Right cardiac atrium (tissue), 5 donors: ENCODE measurements around the gene CATSPER3. TPM values are rescaled to one million over a fixed set of nuclear protein-coding genes. Genes with fewer than 3 reads are reported as not detected.

Source experiments
- ATAC-seq, 2 donors: fragments of 200-7000 bp; cut with Tn5 transposase; one replicate each; pipeline versions ENCODE4 v1.8.0 to v1.9.1; 2020; ENCODE audit warnings: moderate library complexity in 2 of 2, mild to moderate bottlenecking in 1 of 2
- DNase-seq, 3 donors: peaks; one replicate each; pipeline ENCODE4 v3.0.0-alpha.2; 2020
- H3K27ac ChIP-seq: one replicate; pipeline ENCODE4 v1.5.1; 2013; ENCODE audit warnings: mild to moderate bottlenecking, low read length, control low read depth, moderate library complexity
- H3K27me3 ChIP-seq: one replicate; pipeline ENCODE4 v1.6.1; 2013; ENCODE audit not compliant: control insufficient read depth, insufficient read depth
- H3K4me1 ChIP-seq: one replicate; pipeline ENCODE4 v1.6.1; 2013; ENCODE audit warnings: low read length; ENCODE audit not compliant: control insufficient read depth, insufficient read depth
- H3K4me3 ChIP-seq: one replicate; pipeline ENCODE4 v1.5.1; 2013; ENCODE audit warnings: low read length, control low read depth
- H3K9me3 ChIP-seq: one replicate; pipeline ENCODE4 v1.6.1; 2013; ENCODE audit warnings: low read length; ENCODE audit not compliant: control insufficient read depth
- WGBS: extraction: QIAGEN DNeasy Blood & Tissue Kit; methylation state at CpG from one replicate; pipeline ENCODE4 v1.1.7; 2013; 5-methylcytosine and 5-hydroxymethylcytosine counted together
- intact Hi-C, 4 donors: fragments of 100-400 bp; cut with DNase I; formaldehyde crosslinking; loops; one replicate each; pipeline versions ENCODE4 v1.11.0 to v1.14.0; 2022 to 2023
- polyA plus RNA-seq: library from polyadenylated mRNA; stranded (reverse); fragments of 200-250 nt; gene quantifications from one replicate; pipeline ENCODE4 v1.2.3, GENCODE V29; 2013
- total RNA-seq, 4 donors: library from RNA; stranded (reverse); fragmentation: NEBNext Ultra II Directional; extraction: Animal tissue kit (Norgen Biotek cat#: 25700); gene quantifications; one replicate each; pipeline ENCODE4 v1.2.1, GENCODE V29; 2021
- donor health status: healthy with polysubstance abuse.
- donor health status: DM: no; HTN: yes; CAD: no.
- donor health status: DM: no; HTN: no; CAD: no.
- donor health status: DM: no; HTN: yes; CAD: no; lungs with severe emphysema.
- donor health status: DM: yes; HTN: yes; CAD: no.

The CATSPER3 gene
- total and polyA plus RNA-seq, 5 donors = 0.25 to 0.59 (median 0.54) TPM

DNA sequence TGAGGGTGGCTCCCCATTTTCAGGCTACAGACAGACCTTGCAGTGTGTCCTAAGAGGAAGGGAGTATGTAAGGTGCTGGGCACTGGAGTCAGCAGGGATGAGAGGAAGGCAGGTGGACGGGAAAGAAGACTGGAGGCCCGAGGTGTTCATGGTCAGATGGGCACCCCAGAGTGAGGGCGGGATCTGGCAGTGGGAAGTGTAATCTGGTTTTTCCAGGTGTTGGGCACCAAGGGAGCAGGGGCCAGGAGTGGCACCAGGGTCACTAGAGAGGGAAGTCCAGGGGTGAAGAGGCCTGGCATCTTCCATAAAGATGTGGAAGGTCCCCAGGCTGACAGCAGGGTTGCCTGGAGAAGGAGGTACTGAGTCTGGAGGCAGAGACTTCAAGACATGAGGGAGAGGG is 36.7 kb downstream of the CATSPER3 start:
- H3K4me1 ChIP-seq = no peaks in the 10 kb centered on the region
- DNase-seq = no peak
- H3K9me3 ChIP-seq = no peaks in the 10 kb centered on the region
- intact Hi-C loops = no loop called here
- no peak for ATAC-seq
- no peaks in the 10 kb centered on the region for H3K27me3 ChIP-seq
- H3K27ac ChIP-seq = no peak overlapping the region
- H3K4me3 ChIP-seq = no peak overlapping the region
- 83% methylated on average over 3 of the region's 3 CpGs for whole genome bisulfite sequencing

DNA sequence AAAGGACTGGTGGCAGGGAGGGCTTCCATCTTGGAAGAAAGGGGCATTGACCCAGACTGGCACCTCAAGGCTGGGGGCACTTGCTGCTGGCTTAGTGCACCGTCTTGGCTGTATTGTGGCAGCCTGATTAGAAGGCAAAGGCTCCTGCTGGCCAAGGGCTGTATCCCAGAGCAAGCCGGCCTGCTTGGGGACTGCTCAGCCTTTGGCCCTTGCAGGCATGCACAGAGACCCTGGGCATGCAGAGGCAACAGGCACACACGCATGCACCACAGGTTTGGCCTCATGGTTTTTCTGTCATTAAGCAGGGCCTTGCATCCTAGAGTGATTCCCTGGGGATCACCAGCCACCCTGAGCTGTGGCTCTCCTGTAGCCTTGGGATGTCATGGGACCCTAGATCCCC is 37.4 kb downstream of the CATSPER3 start:
- 70% methylated on average over 3 of the region's 3 CpGs for WGBS
- intact Hi-C loops = no loop called here
- H3K4me3 ChIP-seq = no peak overlapping the region
- no peaks in the 10 kb centered on the region for H3K4me1 ChIP-seq
- DNase-seq = no peak
- H3K27ac ChIP-seq = no peak overlapping the region
- ATAC-seq = no peak
- H3K27me3 ChIP-seq = no peaks in the 10 kb centered on the region
- H3K9me3 ChIP-seq = no peaks in the 10 kb centered on the region

DNA sequence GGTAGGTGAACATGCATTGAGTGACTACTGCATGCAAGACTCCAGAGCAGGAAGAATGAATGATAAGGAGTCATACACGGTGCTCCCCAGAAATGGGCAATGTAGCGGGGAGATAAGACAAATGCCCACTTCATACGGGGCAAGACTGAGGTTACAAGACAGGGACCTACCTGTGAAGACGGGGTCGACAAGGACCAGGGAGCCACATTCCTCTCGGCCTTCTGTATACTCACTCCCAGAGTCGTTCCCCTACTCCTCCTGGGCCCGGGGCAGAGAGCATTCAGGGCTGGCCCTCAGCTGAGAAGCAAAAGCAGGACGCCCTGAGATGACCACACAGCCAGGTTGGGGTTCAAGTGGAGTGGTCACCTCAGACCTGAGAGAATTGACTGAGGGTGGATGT is 39.6 kb downstream of the CATSPER3 start:
- intact Hi-C loops = no loop called here
- 91% methylated on average over 9 of the region's 9 CpGs for WGBS
- no peak for DNase-seq
- no peak overlapping the region for H3K27ac ChIP-seq
- no peak for ATAC-seq
- no peaks in the 10 kb centered on the region for H3K27me3 ChIP-seq
- no peaks in the 10 kb centered on the region for H3K4me1 ChIP-seq
- no peaks in the 10 kb centered on the region for H3K9me3 ChIP-seq
- H3K4me3 ChIP-seq = no peak overlapping the region

DNA sequence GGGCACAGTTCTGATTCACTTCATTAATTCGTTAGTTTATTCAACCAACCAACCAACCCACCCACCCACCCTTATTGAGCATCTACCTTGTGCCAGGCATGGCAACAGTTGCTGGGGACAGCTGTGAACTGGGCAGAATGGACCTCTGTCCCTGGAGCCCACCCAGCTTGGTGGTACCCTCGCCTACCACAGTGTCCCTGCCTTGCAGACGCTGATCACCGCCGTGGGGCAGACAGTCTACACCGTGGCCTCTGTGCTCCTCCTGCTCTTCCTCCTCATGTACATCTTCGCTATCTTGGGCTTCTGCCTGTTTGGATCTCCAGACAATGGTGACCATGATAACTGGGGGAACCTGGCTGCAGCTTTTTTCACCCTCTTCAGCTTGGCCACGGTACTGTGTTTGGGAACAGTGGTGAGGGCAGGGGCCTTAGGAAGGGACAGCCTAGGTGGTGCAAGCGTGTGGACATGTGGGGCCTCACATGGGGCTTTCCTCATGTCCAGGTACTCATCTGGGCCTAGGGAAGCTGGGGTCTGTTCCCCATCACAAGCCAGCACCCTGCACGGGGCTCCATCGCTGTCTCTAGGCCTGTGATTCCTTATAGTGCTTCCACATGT is 40.1 kb downstream of the CATSPER3 start:
- intact Hi-C loops = no loop called here
- H3K4me3 ChIP-seq = no peak overlapping the region
- no peaks in the 10 kb centered on the region for H3K27me3 ChIP-seq
- DNase-seq = no peak
- WGBS = 82% methylated on average over 11 of the region's 11 CpGs
- ATAC-seq = no peak
- H3K27ac ChIP-seq = no peak overlapping the region
- H3K9me3 ChIP-seq = no peaks in the 10 kb centered on the region
- H3K4me1 ChIP-seq = no peaks in the 10 kb centered on the region

DNA sequence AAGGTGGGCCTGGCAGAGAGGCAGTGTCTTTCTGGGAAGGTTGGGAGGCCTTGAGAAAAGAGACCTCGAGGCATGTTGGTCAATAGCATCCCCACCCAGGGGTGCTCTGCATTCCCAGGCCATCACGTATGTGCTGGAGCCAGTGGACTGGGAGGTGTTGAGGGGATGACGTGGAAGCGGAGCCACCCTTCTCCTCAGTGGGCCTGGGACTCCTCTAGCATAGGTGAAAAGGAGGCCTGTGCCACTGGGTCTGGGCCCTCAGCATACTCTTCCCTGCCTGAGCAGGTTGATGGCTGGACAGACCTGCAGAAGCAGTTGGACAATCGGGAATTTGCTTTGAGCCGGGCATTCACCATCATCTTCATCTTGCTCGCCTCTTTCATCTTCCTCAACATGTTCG is 40.8 kb downstream of the CATSPER3 start:
- DNase-seq (no peak), ATAC-seq (no peak)
- Histone ChIP-seq H3K27ac (no peak overlapping the region), H3K27me3 (no peaks in the 10 kb centered on the region), H3K9me3 (no peaks in the 10 kb centered on the region), H3K4me1 (no peaks in the 10 kb centered on the region), H3K4me3 (no peak overlapping the region)
- 94% methylated on average over 8 of the region's 8 CpGs for WGBS
- intact Hi-C loops = no loop called here

DNA sequence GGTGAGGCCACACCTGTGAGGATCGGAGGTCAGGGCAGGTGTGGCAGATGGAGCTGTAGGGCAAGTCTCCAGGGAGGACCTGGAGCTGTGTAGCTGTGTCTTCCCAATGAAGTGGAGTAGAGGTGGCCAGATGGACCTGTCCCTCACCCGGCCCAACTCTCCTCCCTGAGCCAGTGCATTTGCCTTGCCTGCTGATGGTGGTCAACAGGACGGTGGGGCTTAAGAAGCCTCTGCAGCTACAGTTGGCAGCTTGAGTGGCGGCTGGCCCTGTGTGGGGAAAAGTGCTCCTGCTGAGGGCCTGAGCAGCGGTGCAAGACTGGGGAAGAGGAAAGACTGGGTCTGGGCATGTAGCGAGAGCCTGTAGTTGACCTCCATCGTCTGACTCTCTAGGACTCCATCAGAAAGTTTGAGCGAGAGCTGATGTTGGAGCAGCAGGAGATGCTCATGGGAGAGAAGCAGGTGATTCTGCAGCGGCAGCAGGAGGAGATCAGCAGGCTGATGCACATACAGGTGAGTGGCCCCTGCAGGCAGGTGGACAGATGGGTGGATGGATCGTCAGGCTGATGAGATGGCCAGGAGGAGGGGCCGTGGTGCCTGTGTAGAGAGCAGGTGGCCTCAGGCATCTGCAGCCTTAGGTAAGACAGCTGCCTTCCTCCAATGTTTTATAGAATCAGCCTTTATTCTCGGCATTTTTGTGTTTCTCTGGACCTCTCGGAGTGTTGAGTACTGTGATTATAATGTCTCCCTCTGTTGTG is 41.5 kb downstream of the CATSPER3 start:
- no peaks in the 10 kb centered on the region for H3K9me3 ChIP-seq
- WGBS = 83% methylated on average over 13 of the region's 13 CpGs
- H3K27ac ChIP-seq = no peak overlapping the region
- intact Hi-C loops = no loop called here
- H3K27me3 ChIP-seq = no peaks in the 10 kb centered on the region
- ATAC-seq (no peak), DNase-seq (no peak)
- H3K4me3 ChIP-seq = no peak overlapping the region
- H3K4me1 ChIP-seq = no peaks in the 10 kb centered on the region

DNA sequence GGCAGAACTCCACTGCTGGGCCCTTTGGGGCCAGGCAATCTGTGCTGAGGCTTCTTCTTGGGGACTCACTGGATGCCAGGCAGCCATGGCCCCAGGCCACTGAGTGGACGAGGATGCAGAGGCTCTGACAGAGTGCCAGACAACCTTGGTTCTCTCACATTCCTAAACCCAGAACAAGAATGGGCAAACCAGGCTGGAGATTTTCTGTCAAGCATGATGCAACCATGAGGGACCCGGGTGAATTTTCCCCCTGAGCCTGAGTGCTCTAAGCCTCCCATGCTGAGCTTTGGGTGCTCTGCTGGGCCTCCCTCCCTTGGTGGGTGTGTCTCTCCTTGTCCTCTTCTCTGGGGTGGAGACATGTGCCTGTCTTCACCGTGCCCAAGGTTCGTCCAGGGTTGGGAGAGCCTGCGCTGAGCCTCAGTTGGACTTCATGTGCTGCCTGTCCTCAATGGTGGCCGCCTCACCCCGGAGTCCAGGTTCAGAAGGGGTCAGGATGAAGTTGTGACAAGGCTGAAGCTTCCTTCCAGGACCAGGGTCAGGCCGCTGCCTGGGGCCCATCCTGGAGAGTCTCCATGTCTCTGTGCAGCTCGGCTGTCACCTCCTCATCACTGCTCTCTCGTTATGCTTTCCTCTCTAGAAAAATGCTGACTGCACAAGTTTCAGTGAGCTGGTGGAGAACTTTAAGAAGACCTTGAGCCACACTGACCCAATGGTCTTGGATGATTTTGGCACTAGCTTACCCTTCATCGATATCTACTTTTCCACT is 42.2 kb downstream of the CATSPER3 start:
- WGBS = 86% methylated on average over 11 of the region's 11 CpGs
- Histone ChIP-seq H3K27me3 (no peaks in the 10 kb centered on the region), H3K9me3 (no peaks in the 10 kb centered on the region), H3K4me1 (no peaks in the 10 kb centered on the region), H3K4me3 (no peak overlapping the region), H3K27ac (no peak overlapping the region)
- DNase-seq (no peak), ATAC-seq (no peak)
- intact Hi-C loops = no loop called here

DNA sequence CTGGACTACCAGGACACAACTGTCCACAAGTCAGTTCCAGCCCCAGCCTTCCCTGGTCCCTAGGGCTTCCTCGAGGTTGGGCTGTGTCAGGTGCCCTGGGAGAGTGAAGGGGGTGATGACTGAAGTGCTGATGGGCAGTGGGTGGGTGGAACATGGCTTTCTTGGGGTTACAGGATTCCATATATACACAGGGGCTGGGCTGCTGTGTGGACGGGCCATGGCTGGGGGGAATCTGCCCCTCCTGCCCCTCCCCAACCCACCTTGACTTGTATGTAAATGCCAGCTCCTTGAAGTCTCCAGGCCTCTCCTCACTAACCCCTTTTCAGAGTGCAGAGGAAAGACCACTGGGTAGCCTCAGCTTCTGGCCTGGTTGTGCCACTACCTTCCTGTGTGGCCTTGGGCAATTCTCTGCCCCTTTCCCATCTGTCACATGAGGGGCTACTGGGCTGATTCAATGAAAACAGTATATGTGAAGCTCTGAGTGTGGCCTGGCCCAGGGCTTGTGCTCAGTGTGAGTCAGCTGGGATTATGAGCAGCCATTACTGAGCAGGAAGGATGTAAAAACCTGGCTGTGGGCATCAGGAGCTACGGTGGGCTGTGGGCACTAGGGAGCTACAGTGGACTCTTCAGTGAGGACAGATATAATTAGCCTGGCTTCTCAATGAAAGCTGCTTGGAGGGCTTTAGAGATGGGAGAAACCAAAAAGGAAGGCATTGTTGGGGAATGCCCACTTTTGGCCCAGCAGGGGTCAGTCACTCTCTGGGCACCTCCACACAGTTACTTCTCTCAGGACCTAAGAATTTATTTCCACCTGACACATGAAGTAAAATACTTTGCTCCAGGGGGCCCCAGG is 43.0 kb downstream of the CATSPER3 start:
- Histone ChIP-seq H3K9me3 (no peaks in the 10 kb centered on the region), H3K27me3 (no peaks in the 10 kb centered on the region), H3K4me1 (no peaks in the 10 kb centered on the region), H3K4me3 (no peak overlapping the region), H3K27ac (no peak overlapping the region)
- DNase-seq (no peak), ATAC-seq (no peak)
- WGBS = 82% methylated on average over 3 of the region's 3 CpGs
- intact Hi-C loops = no loop called here

DNA sequence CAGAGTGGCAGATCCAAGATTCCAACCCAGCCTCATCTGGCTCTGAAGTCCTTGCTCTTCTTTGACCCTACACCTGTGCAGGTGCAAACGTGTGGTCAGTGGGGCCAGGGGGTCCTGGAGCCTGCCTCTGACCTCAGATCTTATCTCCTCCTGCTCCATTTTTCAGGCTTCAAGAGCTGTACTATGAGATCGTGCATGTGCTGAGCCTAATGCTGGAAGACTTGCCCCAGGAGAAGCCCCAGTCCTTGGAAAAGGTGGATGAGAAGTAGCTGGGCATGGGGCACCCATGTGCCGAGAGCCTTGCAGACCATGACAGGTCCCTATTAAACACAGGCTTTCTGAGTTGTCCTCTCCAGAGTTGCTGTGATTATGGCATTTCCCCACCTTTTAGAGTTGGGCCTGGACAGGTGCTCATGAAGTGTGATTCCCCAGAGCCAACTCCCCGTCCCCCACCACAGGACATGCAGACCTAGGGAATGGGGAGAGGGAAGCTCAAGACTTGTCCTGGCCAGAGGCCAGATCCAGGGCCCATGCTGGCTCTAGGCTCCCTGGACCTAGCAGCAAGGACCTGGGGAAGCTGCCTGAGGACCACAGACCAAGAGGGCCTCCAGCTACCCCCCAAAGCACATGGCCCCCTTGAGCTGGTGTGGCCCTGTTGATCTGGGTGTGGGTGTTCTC is 43.8 kb downstream of the CATSPER3 start:
- intact Hi-C loops = no loop called here
- 92% methylated on average over 4 of the region's 4 CpGs for WGBS
- no peak overlapping the region for H3K4me3 ChIP-seq
- no peaks in the 10 kb centered on the region for H3K27me3 ChIP-seq
- no peak for ATAC-seq
- H3K27ac ChIP-seq = no peak overlapping the region
- no peaks in the 10 kb centered on the region for H3K4me1 ChIP-seq
- no peak for DNase-seq
- no peaks in the 10 kb centered on the region for H3K9me3 ChIP-seq

DNA sequence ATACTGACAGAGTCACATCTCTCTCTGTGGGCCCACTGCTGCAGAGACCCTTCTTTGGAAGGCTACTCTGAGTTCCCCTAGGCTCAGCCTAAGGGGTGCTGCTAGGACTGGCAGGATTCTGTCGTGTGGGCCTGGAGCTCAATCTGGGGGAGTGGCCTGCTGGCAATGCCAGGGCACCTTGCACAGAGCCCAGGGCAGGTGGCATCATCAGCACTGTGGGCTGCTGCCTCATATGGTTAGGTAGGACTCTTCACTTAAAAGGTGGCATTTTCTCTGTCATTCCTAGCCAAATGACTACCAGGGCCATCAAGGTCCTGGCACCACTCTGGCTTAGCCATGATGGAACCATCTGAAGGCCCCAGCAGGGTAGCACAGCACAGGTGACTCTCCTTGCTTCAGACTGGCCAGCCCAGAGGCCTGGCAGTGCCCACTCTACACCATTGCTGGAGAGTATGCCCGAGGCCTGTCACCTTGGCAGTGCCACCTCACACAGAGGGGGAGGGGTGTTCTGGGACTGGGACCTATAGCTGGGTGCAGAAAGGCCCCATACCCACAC is 44.4 kb downstream of the CATSPER3 start:
- no peaks in the 10 kb centered on the region for H3K4me1 ChIP-seq
- DNase-seq = peak in 1 of 3 donors; percentile 18
- no peaks in the 10 kb centered on the region for H3K9me3 ChIP-seq
- no peak overlapping the region for H3K27ac ChIP-seq
- intact Hi-C loops = no loop called here
- H3K27me3 ChIP-seq = no peaks in the 10 kb centered on the region
- no peak for ATAC-seq
- WGBS = 85% methylated on average over 2 of the region's 2 CpGs
- no peak overlapping the region for H3K4me3 ChIP-seq
